CD4-positive, CD25-positive, alpha-beta regulatory T cell (primary cell): Measurements from ENCODE around the gene COX10. TPM values are rescaled to one million over a fixed set of nuclear protein-coding genes. Genes with fewer than 3 reads are reported as not detected.

Source experiments
- ATAC-seq, 2 donors: fragments of 150-1000 bp; cut with Tn5 transposase; one replicate each; pipeline ENCODE4 v1.10.0; 2021; ENCODE audit warnings: low read depth in 2 of 2, moderate number of reproducible peaks in 2 of 2, moderate library complexity in 1 of 2
- DNase-seq, 3 donors: peaks; one replicate each; pipeline versions ENCODE4 v3.0.0 to v3.0.0-alpha.2; 2012 to 2022; ENCODE audit warnings: mixed read lengths in 1 of 3
- H3K27ac ChIP-seq: one replicate; pipeline ENCODE4 v1.7.0; 2013; ENCODE audit warnings: mild to moderate bottlenecking, low read length; ENCODE audit not compliant: insufficient read depth, poor library complexity, severe bottlenecking
- H3K27me3 ChIP-seq: one replicate; pipeline ENCODE4 v1.7.0; 2013; ENCODE audit warnings: low read length; ENCODE audit not compliant: control insufficient read depth, insufficient read depth
- H3K36me3 ChIP-seq: one replicate; pipeline ENCODE4 v1.7.0; 2013; ENCODE audit warnings: mild to moderate bottlenecking, low read length, moderate library complexity; ENCODE audit not compliant: control insufficient read depth, insufficient read depth
- H3K4me1 ChIP-seq: 2 replicates; pipeline ENCODE4 v1.7.0; 2013; ENCODE audit warnings: mild to moderate bottlenecking, low read length; ENCODE audit not compliant: insufficient read depth, control insufficient read depth, poor library complexity, severe bottlenecking
- H3K4me3 ChIP-seq: one replicate; pipeline ENCODE4 v1.7.0; 2013; ENCODE audit warnings: low read depth, mild to moderate bottlenecking, low read length, moderate library complexity
- H3K9me3 ChIP-seq, 2 experiments: 1 replicate in 1 of 2; 2 replicates in 1 of 2; pipeline ENCODE4 v1.7.0; 2013; ENCODE audit warnings: low read length in 2 of 2, mild to moderate bottlenecking in 1 of 2, moderate library complexity in 1 of 2; ENCODE audit not compliant: control insufficient read depth in 2 of 2
- H3K27ac Mint-ChIP-seq, 3 donors: one replicate each; pipeline ENCODE4 v1.8.0; 2020 to 2022; ENCODE audit warnings: mild to moderate bottlenecking in 3 of 3, mixed read lengths in 3 of 3, moderate library complexity in 2 of 3
- H3K27me3 Mint-ChIP-seq: one replicate; pipeline ENCODE4 v1.8.0; 2022; ENCODE audit warnings: mild to moderate bottlenecking, mixed read lengths
- H3K36me3 Mint-ChIP-seq: one replicate; pipeline ENCODE4 v1.8.0; 2020; ENCODE audit warnings: mixed read lengths
- H3K4me1 Mint-ChIP-seq, 4 donors: one replicate each; pipeline ENCODE4 v1.8.0; 2020 to 2022; ENCODE audit warnings: mixed read lengths in 4 of 4, mild to moderate bottlenecking in 1 of 4
- H3K4me3 Mint-ChIP-seq, 4 donors: one replicate each; pipeline ENCODE4 v1.8.0; 2020 to 2022; ENCODE audit warnings: mild to moderate bottlenecking in 4 of 4, mixed read lengths in 4 of 4, moderate library complexity in 3 of 4
- H3K9me3 Mint-ChIP-seq, 7 donors: one replicate each; pipeline ENCODE4 v1.8.0; 2020 to 2022; ENCODE audit warnings: mixed read lengths in 7 of 7, mild to moderate bottlenecking in 3 of 7, moderate library complexity in 2 of 7
- polyA plus RNA-seq, 4 donors: library from polyadenylated mRNA; unstranded; fragments of 300-500 nt; fragmentation: Illumina TruSeq; gene quantifications; one replicate each; pipeline ENCODE4 v1.2.3, GENCODE V29; 2021
- total RNA-seq: library from RNA; stranded (reverse); gene quantifications from one replicate; pipeline ENCODE4 v1.2.3, GENCODE V29; 2022

Gene COX10
- total and polyA plus RNA-seq, 5 donors from 2014 or later, result 21.6 to 32.5 (median 27.3) TPM

DNA sequence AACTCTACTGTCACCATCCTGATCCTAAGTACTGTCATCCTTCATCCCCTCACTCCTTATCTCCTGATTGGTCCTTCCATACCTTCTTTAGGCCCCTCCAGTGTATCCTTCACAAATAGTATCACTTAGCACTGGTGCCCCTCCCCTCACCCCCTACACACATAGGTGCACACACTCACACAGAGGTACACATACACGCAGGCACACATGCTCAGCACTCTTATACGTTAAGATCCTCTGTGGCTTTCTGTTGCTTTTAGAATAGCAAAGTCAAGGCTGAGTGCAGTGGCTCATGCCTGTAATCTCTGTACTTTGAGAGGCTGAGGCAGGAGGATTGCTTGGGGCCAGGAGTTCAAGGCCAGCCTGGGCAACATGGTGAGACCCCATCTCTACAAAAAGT lies 135.2 kb downstream of the COX10 start:
- Histone ChIP-seq H3K27ac (peak overlapping the region; percentile 91), H3K4me1 (peaks cover 74% of the 10 kb centered on the region), H3K27me3 (no peaks in the 10 kb centered on the region), H3K4me3 (peak overlapping the region; percentile 82), H3K36me3 (peaks cover 7% of the 10 kb centered on the region), H3K9me3 (no peaks in the 10 kb centered on the region)
- ATAC-seq, result no peak
- H3K27me3 Mint-ChIP-seq, result no peaks in the 10 kb centered on the region
- peaks cover 24% of the 10 kb centered on the region for H3K36me3 Mint-ChIP-seq
- H3K9me3 Mint-ChIP-seq, result peaks cover 0 to 1% (median 0%) of the 10 kb centered on the region in 7 donors
- peak overlapping the region; percentile 92 to 93 (median 93) for H3K27ac Mint-ChIP-seq
- DNase-seq, result peak in 1 of 3 donors; percentile 20
- H3K4me3 Mint-ChIP-seq, result peak overlapping the region; percentile 68 to 90 (median 74)
- H3K4me1 Mint-ChIP-seq, result peaks cover 35 to 95% (median 67%) of the 10 kb centered on the region in 4 donors

- no peaks in the 10 kb centered on the region for H3K9me3 ChIP-seq
These were observed 136.1 kb downstream of the COX10 start for GRCh38 chr17:14205380-14205779.

DNA sequence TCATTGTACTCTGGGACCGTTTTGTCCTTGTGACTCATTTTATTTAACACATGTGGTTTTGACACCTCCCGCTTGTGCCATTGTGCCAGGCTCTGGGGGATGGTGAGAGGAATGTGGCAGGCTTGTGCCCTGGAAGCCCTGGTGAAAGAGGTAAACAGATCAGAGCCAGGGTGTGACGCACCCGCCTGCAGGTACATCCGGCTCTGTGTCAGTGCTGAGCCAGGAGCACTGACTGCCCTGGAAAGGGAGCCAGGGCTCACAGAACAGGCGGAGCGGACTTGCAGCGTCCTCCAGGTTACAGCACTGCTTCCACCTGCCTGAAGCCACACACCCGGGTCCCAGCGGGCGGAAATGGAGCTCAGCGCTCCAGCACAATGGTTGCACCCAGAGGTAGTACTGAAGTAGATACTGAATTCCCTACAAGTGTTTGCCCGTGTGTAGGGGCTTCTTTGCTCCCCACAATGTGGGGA lies 136.7 kb downstream of the COX10 start:
- DNase-seq (peak in 2 of 3 donors; percentile 69 to 75), ATAC-seq (peak in 1 of 2 donors; percentile 64)
- Mint-ChIP-seq H3K4me3 (peak overlapping the region; percentile 52 to 93 (median 62)), H3K27ac (peak overlapping the region in 2 of 3 donors; percentile 93 to 95), H3K9me3 (peaks cover 0 to 1% (median 0%) of the 10 kb centered on the region in 7 donors), H3K4me1 (peaks cover 25 to 91% (median 55%) of the 10 kb centered on the region in 4 donors), H3K36me3 (peaks cover 34% of the 10 kb centered on the region), H3K27me3 (no peaks in the 10 kb centered on the region)
- Histone ChIP-seq H3K27me3 (no peaks in the 10 kb centered on the region), H3K27ac (peak overlapping the region; percentile 25), H3K4me3 (no peak overlapping the region), H3K9me3 (no peaks in the 10 kb centered on the region), H3K4me1 (peaks cover 60% of the 10 kb centered on the region), H3K36me3 (peaks cover 7% of the 10 kb centered on the region)

More at GRCh38 chr17:14205380-14205779, 136.1 kb downstream of the COX10 start:
- ATAC-seq (no peak), DNase-seq (no peak)
- peaks cover 28% of the 10 kb centered on the region for H3K36me3 Mint-ChIP-seq
- no peaks in the 10 kb centered on the region for H3K27me3 Mint-ChIP-seq
- peaks cover 66% of the 10 kb centered on the region for H3K4me1 ChIP-seq
- peaks cover 32 to 95% (median 60%) of the 10 kb centered on the region in 4 donors for H3K4me1 Mint-ChIP-seq
- peak overlapping the region; percentile 91 for H3K27ac ChIP-seq
- H3K9me3 Mint-ChIP-seq, result peaks cover 0 to 1% (median 0%) of the 10 kb centered on the region in 7 donors
- H3K4me3 ChIP-seq, result no peak overlapping the region
- peak overlapping the region; percentile 52 to 93 (median 70) for H3K4me3 Mint-ChIP-seq
- no peaks in the 10 kb centered on the region for H3K27me3 ChIP-seq
- peaks cover 7% of the 10 kb centered on the region for H3K36me3 ChIP-seq
- H3K27ac Mint-ChIP-seq, result peak overlapping the region; percentile 82 to 95 (median 93)

DNA sequence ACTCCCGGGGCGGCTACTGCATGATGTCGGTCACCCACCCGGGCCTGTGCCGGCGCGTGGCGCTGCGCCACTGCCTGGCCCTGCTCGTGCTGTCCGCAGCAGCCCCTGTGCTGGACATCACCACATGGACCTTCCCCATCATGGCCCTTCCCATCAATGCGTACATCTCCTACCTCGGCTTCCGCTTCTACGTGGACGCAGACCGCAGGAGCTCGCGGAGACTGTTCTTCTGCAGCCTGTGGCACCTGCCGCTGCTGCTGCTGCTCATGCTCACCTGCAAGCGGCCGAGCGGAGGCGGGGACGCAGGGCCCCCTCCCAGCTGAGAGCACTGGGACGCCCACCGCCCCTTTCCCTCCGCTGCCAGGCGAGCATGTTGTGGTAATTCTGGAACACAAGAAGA lies 137.6 kb downstream of the COX10 start:
- no peak overlapping the region for H3K4me3 Mint-ChIP-seq
- H3K27ac Mint-ChIP-seq, result peak overlapping the region in 2 of 3 donors; percentile 81 to 95

DNA sequence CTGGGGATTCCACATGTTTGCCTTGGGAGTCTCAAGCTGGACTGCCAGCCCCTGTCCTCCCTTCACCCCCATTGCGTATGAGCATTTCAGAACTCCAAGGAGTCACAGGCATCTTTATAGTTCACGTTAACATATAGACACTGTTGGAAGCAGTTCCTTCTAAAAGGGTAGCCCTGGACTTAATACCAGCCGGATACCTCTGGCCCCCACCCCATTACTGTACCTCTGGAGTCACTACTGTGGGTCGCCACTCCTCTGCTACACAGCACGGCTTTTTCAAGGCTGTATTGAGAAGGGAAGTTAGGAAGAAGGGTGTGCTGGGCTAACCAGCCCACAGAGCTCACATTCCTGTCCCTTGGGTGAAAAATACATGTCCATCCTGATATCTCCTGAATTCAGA lies 138.5 kb downstream of the COX10 start:
- H3K9me3 Mint-ChIP-seq, result peaks cover 0 to 1% (median 0%) of the 10 kb centered on the region in 7 donors
- H3K9me3 ChIP-seq, result no peaks in the 10 kb centered on the region
- peaks cover 42% of the 10 kb centered on the region for H3K4me1 ChIP-seq
- H3K36me3 ChIP-seq, result peaks cover 7% of the 10 kb centered on the region
- H3K4me3 Mint-ChIP-seq, result no peak overlapping the region
- H3K27ac Mint-ChIP-seq, result peak overlapping the region in 2 of 3 donors; percentile 81 to 95
- H3K36me3 Mint-ChIP-seq, result peaks cover 41% of the 10 kb centered on the region
- no peaks in the 10 kb centered on the region for H3K27me3 ChIP-seq
- ATAC-seq (no peak), DNase-seq (no peak)
- H3K27me3 Mint-ChIP-seq, result no peaks in the 10 kb centered on the region
- H3K27ac ChIP-seq, result no peak overlapping the region
- no peak overlapping the region for H3K4me3 ChIP-seq
- peaks cover 24 to 85% (median 49%) of the 10 kb centered on the region in 4 donors for H3K4me1 Mint-ChIP-seq

More for the DNA sequence above, 137.6 kb downstream of the COX10 start:
- peaks cover 7% of the 10 kb centered on the region for H3K36me3 ChIP-seq
- DNase-seq, result no peak
- no peaks in the 10 kb centered on the region for H3K9me3 ChIP-seq
- ATAC-seq, result no peak
- no peaks in the 10 kb centered on the region for H3K27me3 ChIP-seq
- H3K4me1 ChIP-seq, result peaks cover 51% of the 10 kb centered on the region
- H3K9me3 Mint-ChIP-seq, result peaks cover 0 to 1% (median 0%) of the 10 kb centered on the region in 7 donors
- no peaks in the 10 kb centered on the region for H3K27me3 Mint-ChIP-seq
- H3K27ac ChIP-seq, result no peak overlapping the region
- peaks cover 24 to 92% (median 55%) of the 10 kb centered on the region in 4 donors for H3K4me1 Mint-ChIP-seq
- H3K36me3 Mint-ChIP-seq, result peaks cover 41% of the 10 kb centered on the region
- H3K4me3 ChIP-seq, result no peak overlapping the region

DNA sequence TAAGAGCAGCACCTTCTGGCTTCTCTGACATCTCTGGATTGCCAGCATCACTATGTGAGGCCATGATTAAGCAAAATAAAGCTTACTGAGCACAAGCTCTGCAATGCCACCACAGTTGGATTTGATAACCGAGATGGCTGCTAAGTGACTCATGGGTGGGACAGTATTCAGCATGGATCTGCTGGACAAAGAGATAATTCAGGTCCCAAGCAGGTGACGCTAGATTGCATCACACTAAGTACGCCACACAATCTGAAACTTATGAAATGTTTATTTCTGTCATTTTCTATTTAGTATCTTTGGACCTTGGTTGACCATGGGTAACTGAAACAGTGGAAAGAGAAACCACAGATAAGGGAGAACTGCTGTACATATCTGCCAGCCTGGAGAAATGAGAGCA lies 139.9 kb downstream of the COX10 start:
- H3K4me1 Mint-ChIP-seq, result peaks cover 19 to 77% (median 37%) of the 10 kb centered on the region in 4 donors
- no peak overlapping the region for H3K27ac ChIP-seq
- H3K36me3 Mint-ChIP-seq, result peaks cover 41% of the 10 kb centered on the region
- no peaks in the 10 kb centered on the region for H3K9me3 ChIP-seq
- H3K4me1 ChIP-seq, result peaks cover 28% of the 10 kb centered on the region
- no peaks in the 10 kb centered on the region for H3K27me3 Mint-ChIP-seq
- H3K36me3 ChIP-seq, result peaks cover 7% of the 10 kb centered on the region
- no peak for DNase-seq
- H3K4me3 Mint-ChIP-seq, result peak overlapping the region in 1 of 4 donors; percentile 45
- H3K27me3 ChIP-seq, result no peaks in the 10 kb centered on the region
- peak overlapping the region in 2 of 3 donors; percentile 65 to 80 for H3K27ac Mint-ChIP-seq
- H3K4me3 ChIP-seq, result no peak overlapping the region
- ATAC-seq, result no peak
- H3K9me3 Mint-ChIP-seq, result peaks cover 0 to 3% (median 0%) of the 10 kb centered on the region in 7 donors

GRCh38 chr17:14211246-14211645 lies 141.9 kb downstream of the COX10 start:
- H3K9me3 Mint-ChIP-seq, result peaks cover 0 to 1% (median 0%) of the 10 kb centered on the region in 7 donors
- H3K27me3 ChIP-seq, result no peaks in the 10 kb centered on the region
- no peak for ATAC-seq
- peaks cover 10 to 67% (median 21%) of the 10 kb centered on the region in 4 donors for H3K4me1 Mint-ChIP-seq
- H3K4me3 ChIP-seq, result no peak overlapping the region
- H3K27ac Mint-ChIP-seq, result peak overlapping the region in 1 of 3 donors; percentile 44
- H3K9me3 ChIP-seq, result no peaks in the 10 kb centered on the region
- DNase-seq, result peak in 1 of 3 donors; percentile 37
- peaks cover 8% of the 10 kb centered on the region for H3K4me1 ChIP-seq
- H3K4me3 Mint-ChIP-seq, result no peak overlapping the region
- H3K27ac ChIP-seq, result no peak overlapping the region
- H3K36me3 Mint-ChIP-seq, result peaks cover 41% of the 10 kb centered on the region
- H3K36me3 ChIP-seq, result peaks cover 7% of the 10 kb centered on the region
- no peaks in the 10 kb centered on the region for H3K27me3 Mint-ChIP-seq

DNA sequence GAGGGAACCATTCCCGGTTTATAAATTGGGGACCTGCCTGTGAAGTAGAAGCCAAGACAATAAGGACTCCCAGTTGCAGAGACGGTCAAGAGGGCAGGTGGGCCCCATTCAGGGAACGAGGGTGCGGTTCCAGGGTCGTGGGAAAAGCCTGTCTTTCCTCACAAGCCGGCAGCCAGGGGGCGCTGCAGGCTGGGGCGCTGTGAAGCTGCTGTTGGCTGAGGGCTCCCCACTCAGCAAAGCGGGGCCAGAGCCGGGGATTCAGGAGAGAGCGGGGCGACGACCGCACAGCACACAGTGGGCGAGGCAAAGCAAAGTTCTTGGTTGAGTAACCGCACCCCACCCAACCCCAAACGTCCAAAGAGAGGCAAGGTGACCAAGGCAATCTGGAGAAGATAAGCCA lies 142.5 kb downstream of the COX10 start:
- H3K4me3 Mint-ChIP-seq, result peak overlapping the region in 1 of 4 donors; percentile 21
- H3K27me3 Mint-ChIP-seq, result no peaks in the 10 kb centered on the region
- no peak overlapping the region for H3K27ac ChIP-seq
- no peaks in the 10 kb centered on the region for H3K27me3 ChIP-seq
- no peak for ATAC-seq
- H3K9me3 Mint-ChIP-seq, result peaks cover 0 to 1% (median 0%) of the 10 kb centered on the region in 7 donors
- H3K36me3 ChIP-seq, result peaks cover 7% of the 10 kb centered on the region
- H3K4me1 Mint-ChIP-seq, result peaks cover 10 to 61% (median 20%) of the 10 kb centered on the region in 4 donors
- H3K4me3 ChIP-seq, result no peak overlapping the region
- DNase-seq, result peak in 2 of 3 donors; percentile 29 to 32
- peaks cover 46% of the 10 kb centered on the region for H3K36me3 Mint-ChIP-seq
- H3K9me3 ChIP-seq, result no peaks in the 10 kb centered on the region
- peak overlapping the region in 1 of 3 donors; percentile 70 for H3K27ac Mint-ChIP-seq
- H3K4me1 ChIP-seq, result peaks cover 2% of the 10 kb centered on the region
